ENCODE data around the gene SRD5A3.

DNA sequence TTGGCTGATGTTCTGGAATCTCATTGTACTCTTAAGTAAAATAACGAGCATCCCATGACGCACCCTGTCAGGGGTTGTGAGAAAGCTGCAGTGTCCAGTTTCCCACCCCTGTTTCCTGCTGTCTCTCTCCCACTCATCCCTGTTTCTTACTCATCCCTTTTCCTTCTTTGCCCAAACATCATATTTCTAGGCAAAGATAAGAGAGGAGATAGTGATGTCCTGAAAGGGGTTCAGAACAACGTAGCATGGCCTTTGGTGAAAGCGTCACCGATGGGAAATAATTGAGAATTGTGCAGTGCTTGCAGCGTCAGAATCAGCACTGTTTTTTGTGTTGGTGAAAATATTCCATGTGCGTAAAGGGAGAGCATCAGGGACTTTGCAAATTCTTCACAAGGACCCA is 26.2 kb downstream of the SRD5A3 start:
- TF ChIP-seq CTCF (conservative IDR thresholded peaks at IDR 0.05): no peak
- TF ChIP-seq ZFX (IDR thresholded peaks at IDR 0.05): no peak

Data from C4-2B (cell line).